ENCODE measurements around the gene ABHD17A.
A peak's percentile ranks its signal among the peaks of the same experiment; 100 is the strongest.

The ABHD17A gene

GRCh38 chr19:1885398-1886119 is at the start of gene ABHD17A:
ABHD17A (minus strand) TSS chr19:1885496; CDS start chr19:1881566, 3,930 bp downstream.
- peak; percentile 92 to 96 for DNase-seq (ENCODE audit: low read depth in 2 of 2)

GRCh38 chr19:1933942-1934341 is 48.6 kb upstream of the ABHD17A start:
- DNase-seq (ENCODE audit: low read depth in 2 of 2): no peak

GRCh38 chr19:1933244-1933643 is 47.9 kb upstream of the ABHD17A start:
- DNase-seq (ENCODE audit: low read depth in 2 of 2): no peak

GRCh38 chr19:1932395-1932794 is 47.1 kb upstream of the ABHD17A start:
- no peak for DNase-seq (ENCODE audit: low read depth in 2 of 2)

GRCh38 chr19:1931445-1931844 is 46.1 kb upstream of the ABHD17A start:
- DNase-seq (ENCODE audit: low read depth in 2 of 2): no peak

- peak; percentile 72 to 78 for DNase-seq (ENCODE audit: low read depth in 2 of 2)
These were observed 43.9 kb upstream of the ABHD17A start for GRCh38 chr19:1929021-1929742.

- DNase-seq (ENCODE audit: low read depth in 2 of 2): no peak
These were observed 40.2 kb upstream of the ABHD17A start for GRCh38 chr19:1925544-1925943.

GRCh38 chr19:1924320-1924961 is 39.1 kb upstream of the ABHD17A start:
- no peak for DNase-seq (ENCODE audit: low read depth in 2 of 2)

GRCh38 chr19:1923319-1923718 is 38.0 kb upstream of the ABHD17A start:
- peak in 1 of 2 donors; percentile 47 for DNase-seq (ENCODE audit: low read depth in 2 of 2)

- DNase-seq (ENCODE audit: low read depth in 2 of 2): no peak
These were observed 37.5 kb upstream of the ABHD17A start for GRCh38 chr19:1922803-1923202.

- no peak for DNase-seq (ENCODE audit: low read depth in 2 of 2)
These were observed 36.5 kb upstream of the ABHD17A start for GRCh38 chr19:1921825-1922224.

- DNase-seq (ENCODE audit: low read depth in 2 of 2): no peak
These were observed 36.0 kb upstream of the ABHD17A start for GRCh38 chr19:1921326-1921725.

- DNase-seq (ENCODE audit: low read depth in 2 of 2): no peak
These were observed 35.3 kb upstream of the ABHD17A start for GRCh38 chr19:1920644-1921043.

GRCh38 chr19:1918975-1919374 is 33.7 kb upstream of the ABHD17A start:
- no peak for DNase-seq (ENCODE audit: low read depth in 2 of 2)

GRCh38 chr19:1917926-1918325 is 32.6 kb upstream of the ABHD17A start:
- DNase-seq (ENCODE audit: low read depth in 2 of 2): no peak

- no peak for DNase-seq (ENCODE audit: low read depth in 2 of 2)
These were observed 31.9 kb upstream of the ABHD17A start for GRCh38 chr19:1917146-1917545.

- DNase-seq (ENCODE audit: low read depth in 2 of 2): no peak
These were observed 29.6 kb upstream of the ABHD17A start for GRCh38 chr19:1914826-1915341.

- DNase-seq (ENCODE audit: low read depth in 2 of 2): no peak
These were observed 28.7 kb upstream of the ABHD17A start for GRCh38 chr19:1913781-1914577.

- no peak for DNase-seq (ENCODE audit: low read depth in 2 of 2)
These were observed 27.6 kb upstream of the ABHD17A start for GRCh38 chr19:1912760-1913505.

- DNase-seq (ENCODE audit: low read depth in 2 of 2): no peak
These were observed 26.7 kb upstream of the ABHD17A start for GRCh38 chr19:1911995-1912394.

GRCh38 chr19:1911098-1911497 is 25.8 kb upstream of the ABHD17A start:
- no peak for DNase-seq (ENCODE audit: low read depth in 2 of 2)
